Measurements from ENCODE around the gene TAPT1.
"Not testable (repeated sequence)": the region's sequence is repeated elsewhere in the genome, so short reads cannot be mapped to it uniquely, and the experiment has no call there.

The TAPT1 gene

DNA sequence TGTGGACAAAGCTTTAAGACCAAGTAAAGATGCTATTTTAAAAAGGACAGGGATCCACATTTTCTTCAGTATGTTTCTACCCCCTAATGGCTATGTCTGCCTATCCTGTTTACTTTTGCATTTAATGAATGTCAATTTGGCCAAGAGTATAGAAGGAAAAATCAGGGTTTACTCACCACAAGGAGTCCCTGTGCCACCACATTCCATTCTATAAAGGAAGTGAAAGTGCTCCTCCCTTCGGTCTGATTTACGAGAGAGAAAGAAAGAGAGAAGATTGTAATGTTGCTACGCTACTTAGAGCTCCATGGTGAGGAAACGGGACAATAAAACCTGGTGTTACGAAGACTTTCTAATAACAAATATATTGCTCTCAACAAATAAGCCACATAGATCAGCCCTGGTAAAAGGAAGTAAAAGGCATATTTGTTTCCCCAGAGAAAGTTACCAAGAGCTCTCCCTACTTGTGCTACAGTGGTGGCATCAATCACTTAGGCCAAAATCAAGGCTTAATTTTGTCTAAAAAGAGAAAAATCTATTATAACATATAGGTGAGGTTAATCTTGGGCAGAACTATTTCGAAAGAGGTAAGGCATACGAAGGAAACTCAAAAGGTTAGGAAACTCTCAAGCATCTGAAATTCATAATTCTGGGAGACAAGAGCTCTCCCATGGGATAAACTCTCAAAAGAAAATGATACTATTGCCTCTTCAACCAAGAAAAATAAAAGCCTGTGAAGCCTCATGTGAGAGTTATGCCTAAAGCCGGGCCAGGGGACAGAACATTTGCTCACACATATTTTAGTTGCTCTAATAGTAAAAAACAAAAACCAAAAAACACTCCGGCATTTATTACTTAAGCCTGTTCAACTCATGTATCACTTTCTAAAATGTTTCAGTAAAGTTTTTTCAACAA is 29.5 kb downstream of the TAPT1 start:
- Mint-ChIP-seq H3K27ac (no peak overlapping the region), H3K36me3 (ENCODE audit: insufficient read depth) (peaks cover 9% of the 10 kb centered on the region), H3K4me3 (no peak overlapping the region), H3K4me1 (ENCODE audit: low read depth in 2 of 2) (peaks cover 0 to 9% of the 10 kb centered on the region in 2 donors), H3K9me3 (no peaks in the 10 kb centered on the region), H3K27me3 (no peaks in the 10 kb centered on the region)
- DNase-seq (no peak), ATAC-seq (replicated peaks) (no peak)

DNA sequence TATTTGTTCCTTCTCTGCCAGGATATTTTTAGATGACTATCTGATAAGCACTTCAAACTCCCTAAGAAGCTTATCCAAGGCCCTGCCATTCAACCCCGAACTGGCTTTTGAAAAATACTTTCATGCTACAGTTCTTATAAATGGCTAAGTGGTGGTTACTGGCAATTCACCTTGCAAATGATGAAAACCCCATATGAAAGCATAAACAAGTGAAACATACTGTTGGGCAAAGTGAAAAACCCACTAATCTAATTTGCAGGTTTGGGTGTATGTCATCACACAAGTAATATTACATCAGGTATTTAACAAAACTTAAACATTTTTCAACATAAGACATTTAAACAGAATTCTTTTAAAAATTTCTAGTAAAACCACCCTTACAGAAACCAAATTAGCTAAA is 31.1 kb downstream of the TAPT1 start:
- Mint-ChIP-seq H3K36me3 (ENCODE audit: insufficient read depth) (peaks cover 22% of the 10 kb centered on the region), H3K4me3 (no peak overlapping the region), H3K27me3 (no peaks in the 10 kb centered on the region), H3K27ac (no peak overlapping the region), H3K4me1 (ENCODE audit: low read depth in 2 of 2) (peaks cover 0 to 9% of the 10 kb centered on the region in 2 donors), H3K9me3 (no peaks in the 10 kb centered on the region)
- DNase-seq, result no peak
- ATAC-seq (replicated peaks), result no peak

DNA sequence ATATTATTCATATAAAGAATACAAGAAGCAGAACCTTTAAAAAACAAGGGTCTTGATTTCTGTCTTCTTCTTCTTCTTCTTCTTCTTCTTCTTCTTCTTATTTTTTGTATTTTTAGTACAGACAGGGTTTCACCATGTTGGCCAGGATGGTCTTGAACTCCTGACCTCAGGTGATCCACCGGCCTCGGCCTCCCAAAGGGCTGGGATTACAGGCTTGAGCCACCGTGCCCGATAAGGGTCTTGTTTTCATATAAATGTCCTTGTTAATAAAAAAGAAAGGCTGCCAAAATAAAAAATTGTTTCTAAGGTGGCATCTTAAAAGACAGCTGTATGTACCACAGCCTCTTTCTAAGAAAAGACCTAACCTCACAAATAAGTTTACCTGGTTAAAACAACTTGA is 31.5 kb downstream of the TAPT1 start:
- H3K9me3 Mint-ChIP-seq; H3K4me1 Mint-ChIP-seq (ENCODE audit: low read depth in 2 of 2); H3K27ac Mint-ChIP-seq; ATAC-seq (replicated peaks); H3K27me3 Mint-ChIP-seq; H3K4me3 Mint-ChIP-seq; DNase-seq: not testable (repeated sequence)
- peaks cover 26% of the 10 kb centered on the region for H3K36me3 Mint-ChIP-seq (ENCODE audit: insufficient read depth)

DNA sequence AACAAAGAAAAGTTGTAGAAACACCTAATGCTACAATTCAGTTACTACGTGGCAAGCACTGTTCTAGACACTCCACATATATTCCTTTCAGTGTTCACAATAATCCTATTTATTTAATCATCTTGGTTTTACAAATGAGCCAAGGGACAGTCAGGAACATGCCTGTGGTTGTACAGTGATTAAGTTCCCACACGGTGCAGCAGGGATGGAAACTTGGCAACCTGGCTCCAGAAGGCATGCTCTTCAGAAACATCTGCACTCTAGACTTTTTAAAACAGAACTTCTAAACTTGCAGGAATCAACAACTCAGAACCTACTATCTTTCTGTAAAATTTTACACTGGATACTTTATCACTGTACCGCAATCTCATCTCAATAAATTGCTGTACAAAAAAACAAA is 32.1 kb downstream of the TAPT1 start:
- H3K4me3 Mint-ChIP-seq, result no peak overlapping the region
- peaks cover 0 to 16% of the 10 kb centered on the region in 2 donors for H3K4me1 Mint-ChIP-seq (ENCODE audit: low read depth in 2 of 2)
- H3K27ac Mint-ChIP-seq, result no peak overlapping the region
- no peak for ATAC-seq (replicated peaks)
- H3K27me3 Mint-ChIP-seq, result no peaks in the 10 kb centered on the region
- H3K36me3 Mint-ChIP-seq (ENCODE audit: insufficient read depth), result peaks cover 29% of the 10 kb centered on the region
- DNase-seq, result no peak
- no peaks in the 10 kb centered on the region for H3K9me3 Mint-ChIP-seq

DNA sequence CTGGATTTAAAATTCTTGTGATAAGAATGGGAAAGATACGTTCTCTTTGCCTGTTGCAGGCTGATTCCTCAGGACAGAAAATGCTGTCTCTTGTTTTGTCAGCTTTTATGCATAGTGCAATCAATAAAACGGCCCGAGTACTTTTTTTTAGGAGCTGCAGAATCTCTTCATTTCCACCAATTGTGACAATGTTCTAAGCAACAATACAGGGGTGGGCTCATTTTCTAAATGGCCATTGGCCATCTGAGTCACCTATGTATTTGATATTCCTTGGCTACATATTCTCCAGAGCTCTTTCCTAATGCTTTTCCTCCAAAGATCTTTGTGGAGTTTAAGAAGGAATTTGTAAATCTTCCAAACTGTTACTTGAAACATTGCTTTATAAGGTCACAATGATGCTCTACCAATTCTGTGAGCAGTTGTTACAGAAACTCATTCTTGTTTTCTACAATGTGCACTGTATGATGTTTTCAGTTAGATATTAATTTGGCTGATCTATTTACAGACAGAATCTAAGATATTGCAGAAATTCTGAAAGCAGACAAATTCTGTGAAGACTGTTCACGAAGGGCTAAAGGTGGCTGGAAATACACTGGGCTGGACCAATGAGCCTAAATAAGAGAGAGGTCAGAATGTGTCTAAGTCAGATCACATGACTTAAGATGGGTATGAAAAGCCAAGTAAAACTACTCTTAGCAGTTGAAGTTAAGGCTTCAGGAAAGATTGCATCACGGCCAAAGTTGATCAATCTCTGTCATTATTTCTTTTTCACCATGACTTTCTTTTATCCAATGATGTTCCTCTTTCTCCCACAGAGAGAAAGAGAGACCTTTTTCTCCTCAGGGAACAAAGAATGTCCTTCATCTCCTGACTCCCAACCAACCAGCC is 33.4 kb downstream of the TAPT1 start:
- Mint-ChIP-seq H3K27ac (no peak overlapping the region), H3K9me3 (no peaks in the 10 kb centered on the region), H3K27me3 (no peaks in the 10 kb centered on the region), H3K4me3 (no peak overlapping the region), H3K4me1 (ENCODE audit: low read depth in 2 of 2) (peaks cover 0 to 17% of the 10 kb centered on the region in 2 donors), H3K36me3 (ENCODE audit: insufficient read depth) (peaks cover 38% of the 10 kb centered on the region)
- ATAC-seq (replicated peaks) (no peak), DNase-seq (no peak)

DNA sequence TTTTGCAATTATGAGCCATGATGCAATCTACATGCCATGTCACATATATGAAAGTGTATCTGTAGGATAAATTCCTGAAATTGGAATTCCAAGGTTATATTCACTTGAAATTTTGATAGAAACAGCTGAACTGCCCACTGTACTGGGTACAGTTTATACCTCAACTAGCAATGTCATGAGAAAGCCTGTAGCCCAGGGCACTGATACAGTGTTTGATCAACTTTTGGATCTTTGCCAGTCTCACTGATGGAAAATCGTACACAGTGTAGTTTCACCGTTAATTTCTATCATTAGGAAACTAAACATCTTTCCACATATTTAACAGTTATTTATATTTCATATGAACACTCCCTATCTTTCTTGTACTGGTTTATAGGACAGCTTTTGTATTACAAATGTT is 34.2 kb downstream of the TAPT1 start:
- no peaks in the 10 kb centered on the region for H3K9me3 Mint-ChIP-seq
- no peak for DNase-seq
- no peak overlapping the region for H3K27ac Mint-ChIP-seq
- no peak overlapping the region for H3K4me3 Mint-ChIP-seq
- H3K27me3 Mint-ChIP-seq, result no peaks in the 10 kb centered on the region
- ATAC-seq (replicated peaks), result no peak
- H3K4me1 Mint-ChIP-seq (ENCODE audit: low read depth in 2 of 2), result peaks cover 0 to 17% of the 10 kb centered on the region in 2 donors
- peaks cover 41% of the 10 kb centered on the region for H3K36me3 Mint-ChIP-seq (ENCODE audit: insufficient read depth)

DNA sequence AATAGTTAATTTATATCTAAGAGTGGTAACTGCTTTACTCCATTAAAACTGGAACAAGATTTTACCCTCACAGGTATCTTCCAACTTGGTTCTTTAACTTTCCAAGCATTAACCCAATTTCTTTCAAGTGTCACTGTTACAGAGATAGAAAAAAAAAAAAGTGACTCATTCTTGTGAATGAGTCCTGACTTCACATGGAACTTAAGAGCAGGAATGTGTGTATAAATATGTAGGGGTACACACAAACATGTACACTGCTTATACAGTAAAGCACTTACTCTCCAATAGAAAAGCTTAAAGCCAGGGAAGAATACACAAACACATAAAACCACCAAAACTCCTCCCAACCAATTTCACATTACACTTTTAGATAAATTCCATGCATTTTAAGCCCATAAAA is 38.8 kb downstream of the TAPT1 start:
- Mint-ChIP-seq H3K27me3 (no peaks in the 10 kb centered on the region), H3K27ac (no peak overlapping the region), H3K4me1 (ENCODE audit: low read depth in 2 of 2) (peaks cover 0 to 8% of the 10 kb centered on the region in 2 donors), H3K9me3 (no peaks in the 10 kb centered on the region), H3K4me3 (no peak overlapping the region), H3K36me3 (ENCODE audit: insufficient read depth) (peaks cover 54% of the 10 kb centered on the region)
- DNase-seq, result no peak
- no peak for ATAC-seq (replicated peaks)

DNA sequence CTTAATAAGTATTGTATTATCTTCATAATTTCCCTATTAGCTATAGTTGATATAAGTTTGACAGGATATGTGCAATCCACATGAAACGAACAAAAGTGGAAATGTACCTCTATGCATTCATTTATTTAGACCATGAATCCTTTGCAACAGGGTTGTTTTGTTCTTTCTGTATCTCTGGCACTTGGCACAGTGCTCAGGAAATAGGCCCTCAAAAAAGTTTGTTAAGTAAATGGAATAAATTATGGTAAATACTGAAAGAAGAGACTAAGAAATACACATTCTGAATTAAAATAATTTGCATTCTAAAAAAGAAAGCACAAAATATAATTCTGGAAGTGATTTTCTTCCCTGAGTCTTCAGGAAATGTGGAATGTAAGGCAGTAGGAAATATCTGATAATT is 39.3 kb downstream of the TAPT1 start:
- Mint-ChIP-seq H3K36me3 (ENCODE audit: insufficient read depth) (peaks cover 54% of the 10 kb centered on the region), H3K4me3 (no peak overlapping the region), H3K27me3 (no peaks in the 10 kb centered on the region), H3K27ac (no peak overlapping the region), H3K9me3 (no peaks in the 10 kb centered on the region), H3K4me1 (ENCODE audit: low read depth in 2 of 2) (peaks cover 0 to 8% of the 10 kb centered on the region in 2 donors)
- DNase-seq (no peak), ATAC-seq (replicated peaks) (no peak)

DNA sequence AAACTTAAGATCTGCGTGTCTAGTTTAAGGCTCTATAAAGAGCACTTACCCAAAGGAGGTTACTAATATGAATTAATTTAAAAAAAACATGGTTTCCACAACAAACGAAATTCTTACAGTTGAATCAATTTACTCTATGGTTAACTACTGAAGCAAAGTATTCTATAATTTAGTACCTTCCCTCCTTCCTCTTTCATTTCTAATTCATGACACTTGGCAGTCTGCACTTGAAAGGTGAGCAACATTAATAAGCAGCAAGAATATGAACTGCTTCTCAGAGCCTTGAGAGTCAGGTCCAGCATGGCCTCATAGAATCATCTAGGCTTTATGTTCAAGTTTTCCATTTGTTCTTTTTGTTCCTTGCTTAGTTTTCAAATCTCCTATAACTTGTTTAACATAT is 42.7 kb downstream of the TAPT1 start:
- no peaks in the 10 kb centered on the region for H3K4me1 Mint-ChIP-seq (ENCODE audit: low read depth in 2 of 2)
- H3K36me3 Mint-ChIP-seq (ENCODE audit: insufficient read depth), result peaks cover 35% of the 10 kb centered on the region
- no peak overlapping the region for H3K4me3 Mint-ChIP-seq
- no peak for ATAC-seq (replicated peaks)
- H3K27me3 Mint-ChIP-seq, result no peaks in the 10 kb centered on the region
- H3K27ac Mint-ChIP-seq, result peak overlapping the region in 1 of 2 donors; percentile 16
- no peaks in the 10 kb centered on the region for H3K9me3 Mint-ChIP-seq
- DNase-seq, result no peak

DNA sequence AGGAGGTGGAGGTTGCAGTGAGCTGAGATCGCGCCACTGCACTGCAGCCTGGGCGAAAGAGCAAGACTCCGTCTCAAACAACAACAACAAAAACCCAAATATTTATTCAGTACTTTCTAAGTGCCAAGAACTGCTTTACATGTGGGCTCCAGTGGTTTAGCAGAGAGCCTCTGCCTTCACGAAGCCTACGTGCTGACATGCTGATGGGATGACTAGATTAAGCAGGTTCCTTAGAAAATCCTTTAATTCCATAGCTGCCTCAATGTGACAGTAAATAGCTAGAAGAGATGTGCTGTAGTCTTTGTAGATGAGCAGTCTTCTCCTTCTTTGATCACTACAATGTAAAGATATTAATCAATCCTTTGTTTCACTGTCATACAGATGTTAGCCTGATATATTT is 49.6 kb downstream of the TAPT1 start:
- DNase-seq (no peak), ATAC-seq (replicated peaks) (no peak)
- no peaks in the 10 kb centered on the region for H3K9me3 Mint-ChIP-seq
- H3K4me1 Mint-ChIP-seq (ENCODE audit: low read depth in 2 of 2), result no peaks in the 10 kb centered on the region
- no peaks in the 10 kb centered on the region for H3K27me3 Mint-ChIP-seq
- H3K27ac Mint-ChIP-seq, result no peak overlapping the region
- no peak overlapping the region for H3K4me3 Mint-ChIP-seq
- peaks cover 39% of the 10 kb centered on the region for H3K36me3 Mint-ChIP-seq (ENCODE audit: insufficient read depth)

DNA sequence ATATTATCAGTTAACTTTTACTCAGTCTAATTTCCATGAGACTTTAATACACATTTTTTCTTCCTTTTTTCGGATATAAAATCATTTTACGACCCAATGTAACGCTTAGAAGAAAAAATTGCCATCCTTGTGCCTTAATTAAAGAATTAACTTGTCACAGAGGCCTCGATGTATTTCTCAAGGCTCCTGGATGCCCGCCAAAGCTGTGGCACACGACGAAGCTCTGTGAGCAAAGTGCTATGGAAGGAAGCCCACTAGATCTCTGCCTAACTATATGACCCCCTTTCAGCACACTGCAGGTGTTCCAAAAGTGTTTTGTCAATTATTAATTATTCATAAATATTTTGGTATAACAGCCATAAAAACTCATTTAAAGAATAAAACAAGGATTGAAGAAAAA is 54.4 kb downstream of the TAPT1 start:
- ATAC-seq (replicated peaks) (no peak), DNase-seq (no peak)
- H3K9me3 Mint-ChIP-seq, result no peaks in the 10 kb centered on the region
- H3K4me3 Mint-ChIP-seq, result no peak overlapping the region
- no peaks in the 10 kb centered on the region for H3K27me3 Mint-ChIP-seq
- H3K27ac Mint-ChIP-seq, result peak overlapping the region in 1 of 2 donors; percentile 13
- peaks cover 52% of the 10 kb centered on the region for H3K36me3 Mint-ChIP-seq (ENCODE audit: insufficient read depth)
- peaks cover 0 to 2% of the 10 kb centered on the region in 2 donors for H3K4me1 Mint-ChIP-seq (ENCODE audit: low read depth in 2 of 2)

DNA sequence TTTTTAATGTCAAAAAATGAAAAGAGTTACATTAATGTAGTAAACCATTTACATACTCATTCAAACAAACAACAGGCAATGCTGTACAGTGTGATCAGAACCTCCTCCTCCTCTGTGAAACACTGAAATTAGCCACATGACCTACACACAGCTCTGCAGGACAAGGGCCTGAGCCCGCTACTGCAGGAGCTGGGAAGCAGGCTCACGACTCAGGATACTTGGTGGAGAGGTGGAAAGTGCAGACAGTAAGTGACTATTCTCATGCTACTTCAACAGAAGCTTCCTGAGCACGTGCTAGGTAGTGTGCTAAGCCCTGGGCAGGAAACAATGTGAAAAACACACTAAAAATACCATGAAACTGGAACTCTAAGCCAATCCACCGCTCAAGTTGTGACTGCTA is 56.8 kb downstream of the TAPT1 start:
- H3K36me3 Mint-ChIP-seq (ENCODE audit: insufficient read depth), result peaks cover 66% of the 10 kb centered on the region
- H3K9me3 Mint-ChIP-seq, result no peaks in the 10 kb centered on the region
- peaks cover 0 to 2% of the 10 kb centered on the region in 2 donors for H3K4me1 Mint-ChIP-seq (ENCODE audit: low read depth in 2 of 2)
- ATAC-seq (replicated peaks), result no peak
- no peak overlapping the region for H3K27ac Mint-ChIP-seq
- H3K4me3 Mint-ChIP-seq, result no peak overlapping the region
- no peak for DNase-seq
- H3K27me3 Mint-ChIP-seq, result no peaks in the 10 kb centered on the region

DNA sequence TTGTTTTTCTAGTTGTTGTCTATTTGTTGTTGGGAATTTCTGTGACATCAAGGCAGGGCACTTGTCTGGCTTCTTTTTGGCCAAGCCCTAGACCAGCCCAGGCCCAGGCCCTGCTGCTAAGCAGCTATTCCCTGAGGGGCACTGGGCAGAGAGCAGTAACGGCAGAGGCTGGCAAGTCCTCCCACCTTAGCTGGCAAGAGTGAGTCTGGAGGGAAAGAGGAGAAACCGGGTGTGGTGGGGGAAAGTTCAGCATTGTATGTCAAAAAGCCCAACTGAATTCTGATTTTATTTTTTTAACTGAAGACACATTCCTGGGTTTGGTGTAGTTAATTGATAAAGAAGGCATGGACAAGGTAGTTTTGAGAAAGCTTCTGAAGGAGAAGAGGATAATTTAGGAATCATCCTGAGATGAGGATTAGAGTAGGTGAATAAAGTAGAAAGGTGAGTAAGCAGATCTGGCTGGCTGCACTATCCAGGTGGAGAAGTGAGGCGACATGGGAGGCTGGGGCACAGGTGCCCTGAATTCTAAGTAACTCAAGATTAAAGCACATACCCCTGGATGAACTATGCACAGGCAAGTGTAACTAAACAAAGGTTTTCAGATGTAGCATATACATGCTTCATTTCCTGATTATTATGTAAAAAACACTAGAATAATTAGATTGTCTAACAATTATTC is 57.4 kb downstream of the TAPT1 start:
- DNase-seq (no peak), ATAC-seq (replicated peaks) (no peak)
- H3K4me1 Mint-ChIP-seq (ENCODE audit: low read depth in 2 of 2), result peaks cover 0 to 2% of the 10 kb centered on the region in 2 donors
- H3K4me3 Mint-ChIP-seq, result no peak overlapping the region
- peak overlapping the region in 1 of 2 donors; percentile 74 for H3K27ac Mint-ChIP-seq
- no peaks in the 10 kb centered on the region for H3K9me3 Mint-ChIP-seq
- no peaks in the 10 kb centered on the region for H3K27me3 Mint-ChIP-seq
- peaks cover 71% of the 10 kb centered on the region for H3K36me3 Mint-ChIP-seq (ENCODE audit: insufficient read depth)

Data from effector memory CD8-positive, alpha-beta T cell (primary cell).